HG03521 (cell line): ENCODE measurements around the gene TRIM29.
"Not testable (repeated sequence)": the region's sequence is repeated elsewhere in the genome, so short reads cannot be mapped to it uniquely, and the experiment has no call there.

Experiments used
- ATAC-seq: cut with Tn5 transposase; IDR thresholded peaks from one replicate; pipeline ENCODE4 v1.9.1; 2021; ENCODE audit warnings: mild to moderate bottlenecking, moderate library complexity; ENCODE audit not compliant: unreplicated experiment

Gene TRIM29, protein sequence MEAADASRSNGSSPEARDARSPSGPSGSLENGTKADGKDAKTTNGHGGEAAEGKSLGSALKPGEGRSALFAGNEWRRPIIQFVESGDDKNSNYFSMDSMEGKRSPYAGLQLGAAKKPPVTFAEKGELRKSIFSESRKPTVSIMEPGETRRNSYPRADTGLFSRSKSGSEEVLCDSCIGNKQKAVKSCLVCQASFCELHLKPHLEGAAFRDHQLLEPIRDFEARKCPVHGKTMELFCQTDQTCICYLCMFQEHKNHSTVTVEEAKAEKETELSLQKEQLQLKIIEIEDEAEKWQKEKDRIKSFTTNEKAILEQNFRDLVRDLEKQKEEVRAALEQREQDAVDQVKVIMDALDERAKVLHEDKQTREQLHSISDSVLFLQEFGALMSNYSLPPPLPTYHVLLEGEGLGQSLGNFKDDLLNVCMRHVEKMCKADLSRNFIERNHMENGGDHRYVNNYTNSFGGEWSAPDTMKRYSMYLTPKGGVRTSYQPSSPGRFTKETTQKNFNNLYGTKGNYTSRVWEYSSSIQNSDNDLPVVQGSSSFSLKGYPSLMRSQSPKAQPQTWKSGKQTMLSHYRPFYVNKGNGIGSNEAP

GRCh38 chr11:120137611-120138521 is at the start of gene TRIM29:
TRIM29 (minus strand) TSS chr11:120138113; CDS start chr11:120138031, 82 bp downstream.
- ATAC-seq: no peak

DNA sequence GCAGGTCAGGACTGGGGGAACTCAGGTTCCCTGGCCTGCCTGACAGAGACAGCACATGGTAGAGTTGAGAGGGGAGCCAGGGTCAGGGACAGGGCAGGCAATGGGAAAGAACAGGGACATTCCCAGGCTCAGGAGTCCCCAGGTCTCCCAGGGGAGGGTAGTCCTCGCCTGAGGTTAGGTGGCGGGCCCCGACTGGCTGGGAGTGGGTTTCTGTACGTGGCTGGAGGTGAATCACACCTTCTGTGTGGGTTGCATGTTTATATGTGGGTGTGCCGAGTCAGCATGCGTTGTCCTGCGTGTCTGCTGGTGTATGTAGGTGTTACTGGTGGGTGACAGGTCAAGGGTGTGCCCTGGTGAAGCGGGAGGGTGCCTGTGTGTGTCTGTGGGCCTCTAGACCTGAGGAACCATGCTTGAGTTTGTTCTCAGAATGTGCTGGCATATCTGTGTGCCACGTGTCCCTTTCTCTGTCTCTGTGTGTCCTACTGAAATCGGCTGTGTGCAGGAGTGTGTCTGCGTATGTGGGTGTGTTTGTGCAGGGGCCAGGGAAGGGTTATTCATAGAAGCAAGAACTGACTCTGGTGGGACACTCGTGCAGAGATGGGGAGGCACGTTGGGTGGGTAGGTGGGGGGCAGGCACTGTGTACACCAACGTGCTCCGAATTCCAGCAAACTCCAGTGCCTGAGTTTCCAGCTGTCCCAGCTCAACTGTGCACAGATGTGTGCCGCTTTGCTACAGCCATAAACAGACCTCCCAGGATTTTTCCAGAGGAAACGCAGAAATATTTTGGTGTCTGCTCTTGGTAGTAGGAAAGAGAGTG is 49.1 kb upstream of the TRIM29 start:
- ATAC-seq: no peak

GRCh38 chr11:120186456-120186773 is 48.5 kb upstream of the TRIM29 start:
- ATAC-seq: no peak

GRCh38 chr11:120185706-120186455 is 48.0 kb upstream of the TRIM29 start:
- ATAC-seq: no peak

- no peak for ATAC-seq
These were observed 47.2 kb upstream of the TRIM29 start for GRCh38 chr11:120184946-120185705.

DNA sequence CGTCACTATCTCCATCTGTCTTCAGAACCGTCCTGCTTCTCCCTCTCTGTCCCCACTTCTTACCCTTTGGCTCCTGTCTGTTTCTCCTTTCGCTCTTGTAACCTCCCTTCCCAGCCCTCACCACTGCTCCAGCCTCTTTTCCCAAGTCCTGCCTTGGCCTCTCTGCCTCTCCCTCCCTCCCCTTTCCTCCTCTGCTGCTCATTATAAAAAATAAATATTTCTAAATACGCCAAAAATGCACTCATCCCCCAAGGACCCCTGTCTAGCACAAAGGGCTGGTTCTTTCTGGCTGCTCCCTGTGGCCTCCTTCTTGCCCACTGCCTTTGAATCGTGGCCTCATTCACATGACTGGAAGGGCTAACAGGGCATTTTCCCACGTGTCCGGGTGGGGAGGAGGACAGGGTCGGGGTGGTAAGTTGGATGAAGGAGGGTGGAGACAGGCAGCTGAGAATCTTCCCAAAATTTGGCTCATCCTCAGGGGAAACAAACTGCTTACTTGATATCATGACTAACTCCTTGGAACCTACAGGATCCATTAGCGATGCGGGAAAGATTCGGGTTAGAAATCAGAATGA is 46.5 kb upstream of the TRIM29 start:
- ATAC-seq: no peak

GRCh38 chr11:120183701-120184141 is 45.8 kb upstream of the TRIM29 start:
- no peak for ATAC-seq

GRCh38 chr11:120182790-120183491 is 45.0 kb upstream of the TRIM29 start:
- ATAC-seq: no peak

DNA sequence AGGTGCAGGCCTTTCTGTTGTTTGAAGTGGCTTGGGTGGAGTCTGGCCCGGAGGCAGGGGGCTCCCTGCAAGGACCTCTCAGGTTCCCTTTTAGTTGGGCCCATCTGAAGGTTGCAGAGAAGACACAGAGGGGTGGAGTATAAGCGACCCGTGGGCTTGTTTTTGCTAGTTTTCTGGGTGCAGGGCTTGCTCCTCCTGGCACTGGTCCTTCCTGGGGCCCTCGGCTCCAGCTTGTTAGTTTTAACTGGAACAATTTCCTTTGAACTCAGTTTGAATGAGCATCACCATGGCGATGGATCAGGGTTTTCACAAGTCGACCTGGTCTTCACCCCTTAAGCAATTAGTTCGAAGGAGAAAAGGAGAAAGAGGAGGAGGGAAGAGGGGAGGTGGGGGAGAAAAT is 44.5 kb upstream of the TRIM29 start:
- ATAC-seq: no peak

GRCh38 chr11:120181376-120181975 is 43.6 kb upstream of the TRIM29 start:
- ATAC-seq: no peak

DNA sequence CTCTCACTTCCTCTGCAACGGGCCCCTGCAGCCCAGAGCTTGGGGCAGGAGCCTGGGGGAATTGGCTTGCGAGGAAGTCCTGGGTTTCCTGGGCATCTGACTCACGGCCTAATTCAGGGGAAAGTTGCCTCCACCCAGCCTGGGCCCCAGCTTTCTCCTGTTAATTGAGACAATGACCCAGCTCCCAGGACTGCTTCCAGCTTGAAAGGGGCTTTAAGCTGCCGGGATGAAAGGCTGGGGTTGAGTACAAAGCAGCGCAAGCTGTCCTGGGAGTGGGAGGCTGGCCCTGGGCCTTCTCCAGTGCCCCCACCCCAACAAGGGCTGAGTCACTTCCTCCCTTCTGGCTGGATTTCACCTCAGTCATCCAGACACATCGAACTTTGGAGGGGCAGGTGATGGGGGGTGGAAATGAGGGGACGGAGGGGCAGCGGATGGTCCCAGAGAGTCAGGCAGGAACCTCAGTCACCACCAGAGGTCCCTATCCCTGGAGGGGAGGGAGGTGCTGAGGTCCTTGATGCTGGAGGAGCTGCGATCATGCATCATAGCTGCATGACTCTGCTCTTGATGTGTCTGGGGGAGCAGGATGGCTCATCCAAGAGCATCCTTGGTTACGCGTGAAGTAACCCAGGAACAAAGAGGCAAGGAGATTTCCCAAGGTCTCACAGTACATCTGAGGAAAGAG is 42.8 kb upstream of the TRIM29 start:
- no peak for ATAC-seq

GRCh38 chr11:120180063-120180462 is 42.1 kb upstream of the TRIM29 start:
- ATAC-seq: not testable (repeated sequence)

GRCh38 chr11:120179057-120179672 is 41.3 kb upstream of the TRIM29 start:
- no peak for ATAC-seq

DNA sequence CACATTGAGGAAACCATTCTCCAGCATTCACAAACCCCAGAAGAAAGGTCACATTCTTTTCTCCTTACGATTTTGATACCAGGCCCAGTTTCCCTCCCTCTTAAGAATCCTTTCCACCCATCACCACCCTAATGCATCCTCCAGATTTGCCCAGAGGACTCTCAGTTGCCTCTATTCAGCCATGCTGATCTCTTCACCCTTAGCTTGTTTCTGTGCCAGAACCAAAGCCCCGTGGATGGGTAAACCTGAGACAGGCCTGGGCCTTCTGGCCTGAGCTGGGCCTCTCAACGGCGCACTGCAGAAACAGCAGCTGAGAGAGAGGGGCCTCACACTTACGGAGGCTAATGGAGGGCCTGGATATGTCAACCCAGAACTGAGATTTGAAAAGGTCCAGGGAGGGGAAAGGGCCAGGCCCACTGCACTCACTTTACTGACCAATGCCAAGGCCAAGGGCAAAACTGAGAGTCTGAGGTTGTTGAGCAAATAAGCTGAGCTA is 40.7 kb upstream of the TRIM29 start:
- no peak for ATAC-seq

DNA sequence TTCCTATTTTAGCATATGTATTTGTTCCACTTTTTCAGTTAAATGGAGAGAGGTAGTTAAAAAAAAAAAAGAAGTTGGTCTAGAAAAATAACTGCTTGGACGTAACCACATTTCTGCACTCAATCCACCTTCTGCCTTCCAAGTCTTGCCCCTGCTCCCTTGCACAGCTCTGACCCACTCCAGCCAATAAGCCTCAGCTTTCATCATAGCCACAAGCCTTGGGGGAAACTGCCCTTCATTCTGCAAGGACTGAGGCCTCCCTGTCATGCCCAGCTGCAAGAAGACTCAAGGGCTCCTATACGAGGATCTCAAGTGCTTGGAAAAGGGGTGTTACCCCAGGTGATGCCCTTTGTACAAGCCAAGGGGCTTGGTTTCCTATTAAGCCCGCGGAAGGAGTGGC is 37.0 kb upstream of the TRIM29 start:
- ATAC-seq: no peak

- no peak for ATAC-seq
These were observed 35.9 kb upstream of the TRIM29 start for GRCh38 chr11:120173807-120174206.
